T-helper 1 cell treated with Interleukin-12 subunit alpha and Interleukin-12 subunit beta and Interleukin-4 antibody, amounts not matched to agents 30 ng/mL and 1 ng/mL, for 36 hours (primary cell): ENCODE results near the gene SQOR. TPM values are rescaled to one million over a fixed set of nuclear protein-coding genes. Genes with fewer than 3 reads are reported as not detected.
"Not testable (repeated sequence)": the region's sequence is repeated elsewhere in the genome, so short reads cannot be mapped to it uniquely, and the experiment has no call there.

Experiments used
- intact Hi-C: fragments of 100-400 bp; cut with micrococcal nuclease; formaldehyde crosslinking; loops from one replicate; pipeline ENCODE4 v1.15.1; 2024
- total RNA-seq: library from RNA; stranded (reverse); gene quantifications from 2 replicates; pipeline ENCODE4 v1.2.3, GENCODE V29; 2022

Gene SQOR
- total RNA-seq, 1 donor from 2014 or later: 131 TPM

- intact Hi-C loops: no loop called here
These were observed 3.7 kb upstream of the SQOR start for GRCh38 chr15:45630917-45631691.

- intact Hi-C loops: no loop called here
These were observed 3.1 kb upstream of the SQOR start for GRCh38 chr15:45631776-45632175.

- intact Hi-C loops: loop anchor here (2.0 kb wide), 1 partner anchor 356 kb away; no protein-coding TSS in a partner anchor
These were observed 386 bp downstream of the SQOR start for GRCh38 chr15:45635191-45635638.

- intact Hi-C loops: loop anchor here (2.0 kb wide), 2 partner anchors 69 to 357 kb away; no protein-coding TSS in a partner anchor
These were observed 999 bp downstream of the SQOR start for GRCh38 chr15:45635763-45636292.

GRCh38 chr15:45637141-45637540 lies 2.3 kb downstream of the SQOR start:
- intact Hi-C loops: loop anchor here (1.0 to 2.0 kb wide), 4 partner anchors 50 to 439 kb away; partner anchors contain the start of gene BLOC1S6

- intact Hi-C loops: loop anchor here (1.0 to 2.0 kb wide), 4 partner anchors 50 to 439 kb away; partner anchors contain the start of gene BLOC1S6
These were observed 2.8 kb downstream of the SQOR start for GRCh38 chr15:45637552-45638033.

- intact Hi-C loops: no loop called here
These were observed 5.8 kb downstream of the SQOR start for GRCh38 chr15:45640616-45641015.

- intact Hi-C loops: no loop called here
These were observed 6.5 kb downstream of the SQOR start for GRCh38 chr15:45641374-45641781.

GRCh38 chr15:45641999-45642932 lies 7.4 kb downstream of the SQOR start:
- intact Hi-C loops: no loop called here

GRCh38 chr15:45644437-45644836 lies 9.6 kb downstream of the SQOR start:
- intact Hi-C loops: no loop called here

- intact Hi-C loops: no loop called here
These were observed 10.5 kb downstream of the SQOR start for GRCh38 chr15:45645026-45645980.

GRCh38 chr15:45646220-45646619 lies 11.4 kb downstream of the SQOR start:
- intact Hi-C loops: no loop called here

GRCh38 chr15:45647828-45648227 lies 13.0 kb downstream of the SQOR start:
- intact Hi-C loops: no loop called here

- intact Hi-C loops: no loop called here
These were observed 13.8 kb downstream of the SQOR start for GRCh38 chr15:45648521-45649200.

GRCh38 chr15:45650007-45650406 lies 15.2 kb downstream of the SQOR start:
- intact Hi-C loops: not testable (repeated sequence)

GRCh38 chr15:45650889-45651525 lies 16.2 kb downstream of the SQOR start:
- intact Hi-C loops: no loop called here

- intact Hi-C loops: no loop called here
These were observed 19.0 kb downstream of the SQOR start for GRCh38 chr15:45653702-45654424.

- intact Hi-C loops: no loop called here
These were observed 19.9 kb downstream of the SQOR start for GRCh38 chr15:45654749-45655148.
